HL-60 (cell line): Measurements from ENCODE around the gene SPTBN5.

Experiments
- DNase-seq, 2 experiments: peaks; one replicate each; pipeline ENCODE4 v3.0.0-alpha.2; 2010 to 2020; ENCODE audit warnings: low read depth in 1 of 2, low spot score in 1 of 2
- H3K27ac ChIP-seq: fragments of 250-450 bp; sonication (Bioruptor Pico); replicated peaks from 2 replicates; pipeline ENCODE4 v1.5.1; 2020; ENCODE audit warnings: mild to moderate bottlenecking, moderate library complexity
- H3K27me3 ChIP-seq: fragments of 250-450 bp; sonication (Bioruptor Pico); 2 replicates; pipeline ENCODE4 v1.5.1; 2021; ENCODE audit warnings: mild to moderate bottlenecking, moderate library complexity; ENCODE audit not compliant: insufficient read depth, poor library complexity, severe bottlenecking
- H3K4me3 ChIP-seq: replicated peaks from 2 replicates; pipeline ENCODE4 v1.5.1; 2011; ENCODE audit warnings: mild to moderate bottlenecking, control low read depth, low read length; ENCODE audit not compliant: insufficient read depth
- CTCF ChIP-seq: IDR thresholded peaks from one replicate; pipeline ENCODE4 v1.5.1; 2011; ENCODE audit warnings: low read length, control low read depth, inconsistent platforms; ENCODE audit not compliant: insufficient read depth
- GABPA ChIP-seq: IDR thresholded peaks from 2 replicates; pipeline ENCODE4 v1.6.1; 2012; ENCODE audit warnings: low read depth
- POLR2AphosphoS5 ChIP-seq: IDR thresholded peaks from 2 replicates; pipeline ENCODE4 v1.6.1; 2012; ENCODE audit warnings: low read depth
- REST ChIP-seq: IDR thresholded peaks from 2 replicates; pipeline ENCODE4 v1.6.1; 2012; ENCODE audit warnings: low read depth; ENCODE audit not compliant: insufficient replicate concordance
- SPI1 ChIP-seq: IDR thresholded peaks from 2 replicates; pipeline ENCODE4 v1.6.1; 2012; ENCODE audit warnings: low read depth, mild to moderate bottlenecking, borderline replicate concordance

The SPTBN5 gene

GRCh38 chr15:41804916-41805666 is 88.8 kb downstream of the SPTBN5 start:
- H3K27me3 ChIP-seq: no peaks in the 10 kb centered on the region
- DNase-seq: no peak
- TF ChIP-seq REST: no peak
- TF ChIP-seq POLR2AphosphoS5: no peak
- no peak for TF ChIP-seq CTCF
- TF ChIP-seq GABPA: no peak
- no peak overlapping the region for H3K4me3 ChIP-seq
- H3K27ac ChIP-seq: no peak overlapping the region

- TF ChIP-seq SPI1 (no peak), CTCF (no peak)
- DNase-seq: no peak
Measured at GRCh38 chr15:41804361-41804760, 89.5 kb downstream of the SPTBN5 start.

GRCh38 chr15:41801850-41802455 is 91.9 kb downstream of the SPTBN5 start:
- Histone ChIP-seq H3K4me3 (no peak overlapping the region), H3K27me3 (no peaks in the 10 kb centered on the region), H3K27ac (no peak overlapping the region)
- TF ChIP-seq POLR2AphosphoS5 (no peak), SPI1 (no peak), CTCF (no peak), REST (no peak), GABPA (no peak)
- no peak for DNase-seq

More at GRCh38 chr15:41804361-41804760, 89.5 kb downstream of the SPTBN5 start:
- no peak overlapping the region for H3K4me3 ChIP-seq
- no peaks in the 10 kb centered on the region for H3K27me3 ChIP-seq
- H3K27ac ChIP-seq: no peak overlapping the region

- TF ChIP-seq SPI1: no peak
- TF ChIP-seq POLR2AphosphoS5: no peak
- TF ChIP-seq GABPA: no peak
- no peak for TF ChIP-seq CTCF
- no peak for TF ChIP-seq REST
- H3K4me3 ChIP-seq: no peak overlapping the region
- H3K27me3 ChIP-seq: no peaks in the 10 kb centered on the region
- no peak for DNase-seq
- H3K27ac ChIP-seq: no peak overlapping the region
Measured at GRCh38 chr15:41801185-41801584, 92.7 kb downstream of the SPTBN5 start.
